Thyroid gland (tissue), 4 donors: ENCODE data around the gene SLC12A3.

Experiments
- CTCF ChIP-seq, 6 experiments: fragments of 200-600 bp in 3 of 6; fragments of 450-650 bp in 3 of 6; sonication (generic) in 3 of 6; IDR thresholded peaks; one replicate each; pipeline ENCODE4 v1.5.1; 2016 to 2019; ENCODE audit warnings: antibody characterized with exemption in 6 of 6, mild to moderate bottlenecking in 2 of 6, inconsistent platforms in 1 of 6, moderate library complexity in 1 of 6
- POLR2A ChIP-seq, 2 donors: fragments of 450-650 bp; IDR thresholded peaks; one replicate each; pipeline ENCODE4 v1.6.1; 2017; ENCODE audit warnings: antibody characterized with exemption in 2 of 2, mild to moderate bottlenecking in 2 of 2, moderate library complexity in 1 of 2

GRCh38 chr16:56943761-56944375 lies 78.9 kb downstream of the SLC12A3 start:
- TF ChIP-seq CTCF (IDR thresholded peaks at IDR 0.05) (no peak), POLR2A (IDR thresholded peaks at IDR 0.05) (no peak)
